ENCODE measurements around the gene SLIT3.

DNA sequence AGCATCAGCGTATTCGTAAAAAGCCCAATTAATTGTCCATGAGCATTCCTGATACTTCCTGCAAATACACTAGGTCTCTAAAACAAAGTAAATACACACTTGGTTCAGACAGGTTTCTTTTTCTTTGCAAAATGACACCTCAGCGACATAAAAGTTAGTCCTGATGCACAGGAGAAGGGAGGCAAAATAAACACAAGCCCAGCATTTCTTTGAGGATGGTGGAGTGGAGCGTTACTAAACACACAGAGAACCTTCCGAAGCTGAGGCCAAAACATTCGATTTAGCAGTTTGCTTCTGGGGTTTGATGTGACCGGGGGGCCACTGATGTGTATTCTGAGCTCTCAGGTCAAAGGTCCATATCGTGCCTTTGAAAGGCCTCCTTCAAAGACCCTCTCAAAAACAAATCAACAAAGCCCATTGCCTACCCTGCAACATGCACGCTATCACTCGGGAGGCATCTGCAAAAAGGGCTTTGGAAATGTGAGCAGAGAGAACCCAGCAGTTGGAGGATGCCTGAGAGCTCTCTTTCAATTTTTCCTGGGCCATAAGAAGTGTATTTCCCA, 453.3 kb downstream of the SLIT3 start:
- TF ChIP-seq CTCF (IDR thresholded peaks at IDR 0.05; ENCODE audit: low read depth, low read length) (no peak), POLR2A (IDR thresholded peaks at IDR 0.05; ENCODE audit: extremely low read depth, insufficient read length) (no peak), MAX (IDR thresholded peaks at IDR 0.05; ENCODE audit: low read depth, low read length) (no peak), MYC (IDR thresholded peaks at IDR 0.05; ENCODE audit: low read depth, low read length) (no peak)

All from NB4 (cell line).